Osteoblast (primary cell): ENCODE results near the gene ZMIZ1. TPM values are rescaled to one million over a fixed set of nuclear protein-coding genes. Genes with fewer than 3 reads are reported as not detected.

Experiments used
- DNase-seq: peaks from one replicate; pipeline ENCODE4 v3.0.0; 2011; ENCODE audit warnings: low spot score, mixed read lengths; ENCODE audit not compliant: insufficient read length; ENCODE audit errors: missing footprints
- H2AFZ ChIP-seq: 2 replicates; pipeline ENCODE4 v1.6.0; 2011; ENCODE audit warnings: mild to moderate bottlenecking, low read length
- H3K27ac ChIP-seq: 2 replicates; pipeline ENCODE4 v1.5.1; 2011; ENCODE audit warnings: mild to moderate bottlenecking, low read depth, low read length, moderate library complexity
- H3K27me3 ChIP-seq: 2 replicates; pipeline ENCODE4 v1.6.0; 2012; ENCODE audit warnings: mild to moderate bottlenecking, control low read depth, inconsistent platforms, low read length, moderate library complexity; ENCODE audit not compliant: insufficient read depth
- H3K36me3 ChIP-seq: 2 replicates; pipeline ENCODE4 v1.5.1; 2011; ENCODE audit warnings: mild to moderate bottlenecking, low read length, control low read depth, moderate library complexity; ENCODE audit not compliant: insufficient read depth
- H3K4me1 ChIP-seq: 2 replicates; pipeline ENCODE4 v1.5.1; 2011; ENCODE audit warnings: mild to moderate bottlenecking, low read length, control low read depth, moderate library complexity; ENCODE audit not compliant: insufficient read depth
- H3K4me2 ChIP-seq: 2 replicates; pipeline ENCODE4 v1.6.0; 2011; ENCODE audit warnings: mild to moderate bottlenecking, low read length; ENCODE audit not compliant: insufficient read depth
- H3K4me3 ChIP-seq: fragments of 200-600 bp; sonication (generic); 3 replicates; pipeline ENCODE4 v1.5.1; 2012; ENCODE audit warnings: mild to moderate bottlenecking, low read length, inconsistent platforms; ENCODE audit not compliant: insufficient read depth
- H3K79me2 ChIP-seq: 2 replicates; pipeline ENCODE4 v1.6.0; 2012; ENCODE audit warnings: mild to moderate bottlenecking, low read length, control low read depth, inconsistent platforms; ENCODE audit not compliant: insufficient read depth
- H3K9me3 ChIP-seq: 2 replicates; pipeline ENCODE4 v1.5.1; 2011; ENCODE audit warnings: low read depth, low read length, control low read depth
- H4K20me1 ChIP-seq: 2 replicates; pipeline ENCODE4 v1.6.0; 2012; ENCODE audit warnings: mild to moderate bottlenecking, low read length, control low read depth; ENCODE audit not compliant: insufficient read depth
- total RNA-seq: library from RNA; depleted of rRNA; stranded (reverse); fragments of >200 nt; gene quantifications from 2 replicates; pipeline ENCODE4 v1.2.3, GENCODE V29; 2012
- TF ChIP-seq, protein P1 (sequence below): IDR thresholded peaks from 2 replicates; pipeline ENCODE4 v1.5.1; 2011; ENCODE audit warnings: mild to moderate bottlenecking, low read depth, low read length, moderate library complexity; ENCODE audit errors: extremely low read depth

ZMIZ1 gene
- total RNA-seq, 1 donor = 40.9 TPM

DNA sequence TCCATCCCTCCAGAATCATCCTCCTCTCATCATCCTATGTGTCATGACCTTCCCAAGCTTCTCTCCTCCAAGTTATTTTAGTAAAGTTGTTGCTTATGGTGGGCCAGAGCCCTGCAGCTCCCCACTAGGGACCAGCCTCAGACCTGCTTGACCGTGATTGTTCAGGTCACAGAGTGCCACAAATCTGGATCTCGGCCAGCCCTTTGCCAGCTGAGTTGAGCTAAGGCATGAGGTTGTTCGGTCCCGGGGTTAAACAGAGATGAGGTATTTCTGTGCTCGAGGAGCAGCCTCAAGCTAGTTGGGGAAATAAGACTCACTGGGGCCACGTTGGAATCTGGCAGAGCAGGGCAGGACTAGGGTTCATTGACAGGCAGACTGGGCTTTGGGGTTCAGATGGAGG, 212.2 kb downstream of the ZMIZ1 start:
- TF ChIP-seq, protein P1, sequence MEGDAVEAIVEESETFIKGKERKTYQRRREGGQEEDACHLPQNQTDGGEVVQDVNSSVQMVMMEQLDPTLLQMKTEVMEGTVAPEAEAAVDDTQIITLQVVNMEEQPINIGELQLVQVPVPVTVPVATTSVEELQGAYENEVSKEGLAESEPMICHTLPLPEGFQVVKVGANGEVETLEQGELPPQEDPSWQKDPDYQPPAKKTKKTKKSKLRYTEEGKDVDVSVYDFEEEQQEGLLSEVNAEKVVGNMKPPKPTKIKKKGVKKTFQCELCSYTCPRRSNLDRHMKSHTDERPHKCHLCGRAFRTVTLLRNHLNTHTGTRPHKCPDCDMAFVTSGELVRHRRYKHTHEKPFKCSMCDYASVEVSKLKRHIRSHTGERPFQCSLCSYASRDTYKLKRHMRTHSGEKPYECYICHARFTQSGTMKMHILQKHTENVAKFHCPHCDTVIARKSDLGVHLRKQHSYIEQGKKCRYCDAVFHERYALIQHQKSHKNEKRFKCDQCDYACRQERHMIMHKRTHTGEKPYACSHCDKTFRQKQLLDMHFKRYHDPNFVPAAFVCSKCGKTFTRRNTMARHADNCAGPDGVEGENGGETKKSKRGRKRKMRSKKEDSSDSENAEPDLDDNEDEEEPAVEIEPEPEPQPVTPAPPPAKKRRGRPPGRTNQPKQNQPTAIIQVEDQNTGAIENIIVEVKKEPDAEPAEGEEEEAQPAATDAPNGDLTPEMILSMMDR = no peak
- peaks cover 50% of the 10 kb centered on the region for H4K20me1 ChIP-seq
- no peaks in the 10 kb centered on the region for H3K27me3 ChIP-seq
- H3K4me2 ChIP-seq = no peak overlapping the region
- peaks cover 10% of the 10 kb centered on the region for H3K4me1 ChIP-seq
- H2AFZ ChIP-seq = no peak overlapping the region
- no peak overlapping the region for H3K4me3 ChIP-seq
- peaks cover 72% of the 10 kb centered on the region for H3K36me3 ChIP-seq
- H3K79me2 ChIP-seq = peaks cover 78% of the 10 kb centered on the region
- no peak for DNase-seq
- H3K9me3 ChIP-seq = no peaks in the 10 kb centered on the region
- peak overlapping the region; percentile 44 for H3K27ac ChIP-seq

DNA sequence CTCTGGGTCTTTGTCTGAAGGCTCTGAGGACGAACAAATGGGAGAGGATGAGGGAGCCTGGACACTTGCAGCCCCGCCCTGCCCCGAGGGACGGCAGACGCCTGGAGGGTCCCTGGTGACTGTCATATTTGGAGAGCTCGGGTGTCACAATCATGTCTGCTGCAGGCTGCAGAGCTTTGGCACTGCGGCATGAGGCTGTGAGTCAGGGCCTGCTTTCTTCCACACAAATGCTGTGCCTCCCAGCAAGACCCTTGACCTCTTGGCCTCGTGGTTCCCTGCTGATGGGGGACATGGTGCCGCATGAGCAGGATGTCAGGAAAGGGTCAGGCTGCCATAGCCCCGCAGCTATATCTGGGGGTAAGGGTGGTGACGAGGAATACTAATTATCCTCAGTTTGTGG, 213.6 kb downstream of the ZMIZ1 start:
- Histone ChIP-seq H3K79me2 (peaks cover 78% of the 10 kb centered on the region), H2AFZ (no peak overlapping the region), H4K20me1 (peaks cover 57% of the 10 kb centered on the region), H3K4me1 (peaks cover 23% of the 10 kb centered on the region), H3K4me3 (no peak overlapping the region), H3K27me3 (no peaks in the 10 kb centered on the region), H3K4me2 (no peak overlapping the region), H3K36me3 (peaks cover 69% of the 10 kb centered on the region), H3K27ac (no peak overlapping the region), H3K9me3 (no peaks in the 10 kb centered on the region)
- DNase-seq = peak; percentile 90
- TF ChIP-seq, protein P1 = no peak

GRCh38 chr10:79283616-79284015, 214.8 kb downstream of the ZMIZ1 start:
- no peak overlapping the region for H3K4me2 ChIP-seq
- TF ChIP-seq, protein P1 = no peak
- peaks cover 23% of the 10 kb centered on the region for H3K4me1 ChIP-seq
- H3K4me3 ChIP-seq = no peak overlapping the region
- peak overlapping the region; percentile 39 for H3K27ac ChIP-seq
- peaks cover 72% of the 10 kb centered on the region for H3K36me3 ChIP-seq
- H3K79me2 ChIP-seq = peaks cover 79% of the 10 kb centered on the region
- H2AFZ ChIP-seq = no peak overlapping the region
- no peak for DNase-seq
- peaks cover 56% of the 10 kb centered on the region for H4K20me1 ChIP-seq
- H3K9me3 ChIP-seq = no peaks in the 10 kb centered on the region
- H3K27me3 ChIP-seq = no peaks in the 10 kb centered on the region

DNA sequence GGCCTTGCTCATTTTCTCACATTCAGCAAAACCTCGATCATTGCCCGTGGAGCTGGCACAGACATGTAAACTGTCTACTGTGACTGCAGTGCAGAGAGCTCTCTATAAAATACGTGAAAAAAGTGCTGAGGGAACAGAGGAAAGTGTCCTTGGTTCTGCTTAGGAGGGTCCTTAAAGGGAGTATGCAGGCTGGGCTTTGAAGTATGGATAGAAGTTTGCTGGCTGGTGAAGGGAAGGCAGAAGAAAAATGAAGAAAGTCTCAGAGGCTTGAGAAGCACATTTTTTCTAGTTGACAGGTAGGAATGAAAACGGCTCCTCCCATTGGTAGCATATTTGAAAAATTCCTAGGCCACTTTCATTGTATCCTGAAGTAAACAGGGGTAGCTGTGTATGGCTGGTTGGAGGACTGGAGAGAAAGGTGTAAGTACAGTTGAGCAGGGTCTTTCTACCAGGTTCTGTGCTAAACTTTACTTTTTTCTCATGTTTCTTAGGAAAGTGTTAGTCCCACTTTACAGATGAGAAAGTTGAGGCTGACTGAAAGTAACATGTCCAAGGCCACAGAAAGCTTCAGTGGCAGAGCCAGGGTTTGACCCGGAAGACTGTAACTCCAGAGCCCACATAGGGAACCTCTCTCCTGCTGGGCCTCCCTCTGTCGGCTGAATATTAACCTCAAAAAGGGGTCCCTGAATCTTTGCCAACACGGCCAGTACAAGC, 215.5 kb downstream of the ZMIZ1 start:
- H4K20me1 ChIP-seq = peaks cover 63% of the 10 kb centered on the region
- H3K79me2 ChIP-seq = peaks cover 86% of the 10 kb centered on the region

More for the DNA sequence above, 215.5 kb downstream of the ZMIZ1 start:
- no peaks in the 10 kb centered on the region for H3K9me3 ChIP-seq
- H3K4me3 ChIP-seq = no peak overlapping the region
- DNase-seq = no peak
- TF ChIP-seq, protein P1 = no peak
- no peak overlapping the region for H2AFZ ChIP-seq
- H3K27me3 ChIP-seq = no peaks in the 10 kb centered on the region
- no peak overlapping the region for H3K4me2 ChIP-seq
- H3K36me3 ChIP-seq = peaks cover 77% of the 10 kb centered on the region
- H3K4me1 ChIP-seq = peaks cover 23% of the 10 kb centered on the region
- peak overlapping the region; percentile 7 for H3K27ac ChIP-seq
